ENCODE data around the gene CYBC1.

- TF ChIP-seq CTCF (IDR thresholded peaks at IDR 0.05; ENCODE audit: borderline replicate concordance, extremely low read depth, low read length, poor library complexity, severe bottlenecking) = no peak
- TF ChIP-seq EZH2 (IDR thresholded peaks at IDR 0.05; ENCODE audit: borderline replicate concordance, low read depth, low read length, severe bottlenecking) = no peak
These were observed 1.2 kb downstream of the CYBC1 start for GRCh38 chr17:82449131-82449882.
